Measurements from ENCODE around the gene LAMP5.

The LAMP5 gene

GRCh38 chr20:9543214-9543613 is 28.8 kb downstream of the LAMP5 start:
- no peak for DNase-seq

DNA sequence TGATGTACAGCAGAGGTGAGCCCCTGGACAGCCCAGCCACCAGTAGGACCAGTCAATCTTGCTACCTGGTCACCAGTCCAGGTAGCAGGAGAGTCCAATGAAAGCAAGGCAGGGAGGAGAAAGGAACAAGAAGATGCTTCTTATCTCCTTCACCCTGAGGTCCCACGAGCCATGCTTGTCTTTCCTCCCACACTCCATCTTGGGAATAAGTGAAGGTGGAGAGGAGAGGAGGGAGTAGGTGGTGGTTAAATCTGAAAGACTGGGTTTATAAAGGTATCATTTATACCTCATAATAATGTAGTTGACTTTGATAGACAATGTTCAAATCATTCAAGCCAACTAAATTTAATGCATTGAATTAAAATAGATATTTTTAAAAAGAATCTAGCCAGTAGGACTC is 35.9 kb downstream of the LAMP5 start:
- DNase-seq = no peak

DNA sequence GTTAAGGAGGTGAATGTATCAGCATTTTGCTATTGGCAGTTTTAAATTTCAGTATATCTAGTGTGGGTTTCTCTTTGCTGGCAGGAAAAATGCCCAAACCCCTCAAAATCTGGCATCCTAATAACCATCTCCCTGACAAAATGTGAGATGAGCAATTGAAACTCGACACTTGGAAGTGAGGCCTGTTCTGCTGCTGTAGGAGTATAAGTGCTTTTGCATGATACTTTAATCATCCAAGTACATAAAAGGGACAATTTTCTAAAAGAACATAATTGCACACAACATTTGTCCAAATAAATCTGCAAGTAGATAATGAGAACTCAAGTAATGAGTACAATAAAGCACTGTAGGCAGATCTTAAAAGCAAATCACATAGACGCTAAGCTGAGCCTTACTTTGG is 36.5 kb downstream of the LAMP5 start:
- no peak for DNase-seq

DNA sequence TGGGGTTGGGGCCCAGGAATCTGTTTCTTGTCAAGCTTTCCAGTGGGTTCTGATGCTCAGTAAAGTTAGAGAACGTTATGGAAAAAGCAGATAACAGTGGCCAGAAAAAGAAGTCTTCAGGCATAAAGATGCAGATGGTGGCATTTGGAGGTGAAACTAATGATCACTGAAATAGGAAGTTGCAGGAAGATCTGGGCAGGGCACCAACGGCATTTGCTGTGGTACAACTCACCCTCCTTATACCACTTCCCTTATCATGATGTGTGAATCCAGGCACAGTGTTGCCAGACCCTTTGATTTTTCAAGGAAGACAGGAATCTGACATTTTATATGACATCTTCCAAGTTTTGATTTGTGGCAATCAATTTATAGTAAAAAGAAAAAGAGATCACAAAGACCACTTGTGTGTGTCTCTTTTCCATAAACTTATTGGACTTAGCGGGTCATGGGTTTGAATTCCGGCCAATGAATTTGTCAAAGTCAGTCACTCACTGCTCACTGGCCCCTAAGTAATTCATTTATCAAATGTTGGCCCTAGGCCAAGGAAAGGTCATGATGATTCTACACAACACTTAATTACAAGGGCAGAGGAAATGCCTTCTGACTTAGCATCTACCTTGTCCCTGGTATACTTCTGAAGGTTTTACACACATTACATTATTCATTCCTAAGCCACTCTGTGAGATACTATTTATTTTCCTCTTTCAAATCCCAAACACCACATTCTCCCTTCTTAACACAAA is 37.6 kb downstream of the LAMP5 start:
- no peak for DNase-seq

GRCh38 chr20:9555781-9556180 is 41.4 kb downstream of the LAMP5 start:
- DNase-seq = no peak

DNA sequence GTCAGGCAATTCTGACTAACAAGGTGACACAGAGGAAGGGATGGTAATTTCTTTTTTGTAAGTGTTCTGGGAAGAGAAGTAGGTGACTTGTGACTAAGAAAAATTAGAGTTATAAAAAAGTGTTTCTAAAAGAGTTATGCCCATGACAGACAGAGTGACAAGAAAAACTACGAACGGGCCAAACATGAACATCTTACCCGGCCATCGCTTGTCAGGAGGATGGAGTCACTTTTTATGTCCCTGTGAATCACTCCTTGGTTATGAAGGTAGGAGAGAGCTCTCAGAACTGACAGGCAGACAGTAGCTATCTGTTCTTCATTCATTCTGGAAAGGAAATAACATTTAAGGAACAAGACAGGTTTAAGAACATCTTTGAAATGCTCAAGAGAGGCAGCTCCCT is 43.0 kb downstream of the LAMP5 start:
- no peak for DNase-seq

- DNase-seq = no peak
Measured at GRCh38 chr20:9565910-9566550, 51.6 kb downstream of the LAMP5 start.

DNA sequence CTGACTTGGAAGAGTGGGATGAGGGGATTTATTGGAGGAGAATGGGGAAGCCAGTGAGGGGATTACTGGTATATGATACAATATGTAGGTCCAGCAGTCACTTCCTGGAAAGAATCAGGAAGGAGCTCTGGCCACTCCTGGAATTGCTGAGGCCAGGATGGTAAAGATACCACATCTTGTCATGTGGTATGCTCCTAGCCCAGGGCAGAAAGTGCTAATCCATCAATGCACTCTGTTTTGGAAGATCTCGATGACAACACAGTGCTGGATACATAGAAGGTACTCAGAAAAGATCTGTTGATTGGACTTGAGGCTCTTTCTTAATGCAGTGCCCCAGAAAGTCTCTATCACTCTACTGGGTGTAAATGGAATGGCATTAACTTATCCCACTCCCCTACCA is 52.6 kb downstream of the LAMP5 start:
- DNase-seq = no peak

GRCh38 chr20:9570612-9571011 is 56.2 kb downstream of the LAMP5 start:
- DNase-seq = no peak

DNA sequence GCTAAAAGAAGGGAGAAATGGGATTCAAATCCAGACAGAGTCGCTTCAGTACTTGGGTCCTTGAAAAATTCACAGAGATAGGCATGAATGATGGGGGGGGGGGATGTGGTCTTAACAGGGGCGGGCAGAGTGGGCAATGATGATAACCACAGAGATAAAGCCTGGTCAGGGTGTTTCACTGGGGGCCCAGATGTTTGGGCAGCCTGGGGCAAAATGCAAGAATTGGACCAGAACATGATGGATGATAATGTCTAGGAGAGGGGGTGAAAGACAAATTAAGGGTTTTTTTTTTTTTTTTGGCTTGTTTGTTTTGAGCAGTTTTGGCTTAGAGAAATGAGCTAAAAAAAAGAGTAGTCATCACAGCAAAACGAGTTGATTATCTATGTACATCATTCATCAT is 57.4 kb downstream of the LAMP5 start:
- DNase-seq = no peak

- DNase-seq = no peak
Measured at GRCh38 chr20:9572670-9573069, 58.3 kb downstream of the LAMP5 start.

- no peak for DNase-seq
Measured at GRCh38 chr20:9573335-9574151, 59.2 kb downstream of the LAMP5 start.

DNA sequence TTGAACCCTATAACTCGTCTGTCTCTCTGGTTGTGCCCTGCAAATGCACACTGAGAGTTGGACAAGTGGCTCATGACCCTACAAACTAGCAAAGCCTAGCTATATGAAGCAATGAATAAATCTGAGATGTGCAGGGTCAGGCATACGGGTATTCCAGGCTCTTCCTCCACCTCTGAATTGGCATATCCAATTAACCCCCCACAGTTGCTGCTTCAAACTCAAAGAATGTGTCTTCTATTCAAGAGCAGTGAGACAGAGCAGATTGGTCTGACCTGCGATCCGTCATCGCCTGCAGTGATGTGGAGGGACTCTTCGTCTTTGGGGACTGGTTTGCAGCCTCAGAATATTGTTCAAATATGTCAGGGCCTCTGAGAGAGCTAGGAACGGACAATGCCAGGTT is 59.8 kb downstream of the LAMP5 start:
- DNase-seq = no peak

DNA sequence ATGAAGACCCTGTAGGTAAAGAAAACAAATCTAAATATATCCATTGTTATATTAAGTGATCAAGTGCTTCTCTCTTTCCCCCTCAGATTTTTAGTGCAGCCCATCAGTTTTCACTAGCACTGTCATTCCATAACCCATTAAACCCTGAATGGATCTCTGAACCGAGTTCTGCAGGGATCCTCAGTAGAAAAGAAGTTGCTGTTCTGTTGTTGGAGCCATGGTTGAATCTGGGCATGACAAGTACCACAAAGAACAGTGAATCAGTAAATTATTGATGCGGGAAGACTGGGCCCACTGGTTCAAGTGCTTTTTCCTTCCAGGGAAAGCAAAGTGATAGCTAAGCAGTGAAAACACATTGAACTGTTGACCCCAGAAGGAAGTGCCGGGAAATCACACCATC is 60.4 kb downstream of the LAMP5 start:
- no peak for DNase-seq

- no peak for DNase-seq
Measured at GRCh38 chr20:9575836-9576235, 61.4 kb downstream of the LAMP5 start.

DNA sequence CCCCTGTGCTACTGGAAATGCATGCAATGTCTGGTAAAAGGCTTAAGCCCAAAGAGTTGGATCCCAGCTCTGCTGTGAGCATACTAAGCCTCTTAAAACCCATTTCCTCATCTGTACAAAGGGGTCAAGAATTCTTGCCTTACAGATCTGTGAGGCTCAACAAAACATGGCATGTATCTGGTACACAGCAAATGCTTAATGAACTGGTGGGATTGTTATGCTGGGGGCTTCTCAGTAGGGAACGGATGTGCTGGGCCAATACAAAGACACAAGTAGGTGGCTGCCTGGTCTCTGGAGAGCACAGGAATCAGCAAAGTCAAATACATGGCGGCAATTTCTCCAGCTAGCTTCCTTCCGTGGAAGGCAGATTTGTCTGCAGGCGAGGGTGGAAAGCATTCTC is 62.3 kb downstream of the LAMP5 start:
- DNase-seq = no peak

DNA sequence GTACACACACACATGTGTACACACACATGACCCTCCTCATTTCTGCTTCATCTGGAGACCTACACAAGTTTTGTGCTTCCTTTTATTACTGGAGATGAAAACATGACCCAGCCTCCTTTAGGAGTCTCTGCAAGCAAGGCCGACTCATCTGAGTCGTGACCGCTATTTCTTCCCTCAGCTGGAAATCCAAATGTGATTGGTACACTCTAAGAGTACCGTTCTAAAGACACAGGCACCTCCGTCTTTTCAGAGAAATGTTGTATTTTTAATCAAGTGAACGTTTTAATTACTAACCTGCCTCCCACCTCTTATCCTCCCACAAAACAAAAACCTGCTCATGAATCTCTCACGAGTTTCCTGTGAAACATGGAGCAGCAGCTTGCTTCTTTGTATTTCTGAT is 63.0 kb downstream of the LAMP5 start:
- DNase-seq = no peak

GRCh38 chr20:9578594-9578993 is 64.2 kb downstream of the LAMP5 start:
- DNase-seq = no peak

Measured in stimulated activated CD4-positive, alpha-beta T cell treated with anti-CD3 and anti-CD28 coated beads, Interleukin-4, amount 100 ng/mL, for 24 hours (primary cell).